GM06990 (cell line): ENCODE measurements around the gene AFAP1L2.

Experiments used
- DNase-seq: peaks from one replicate; pipeline ENCODE4 v3.0.0-alpha.2; 2011; ENCODE audit not compliant: insufficient read length; ENCODE audit errors: extremely low read depth
- H3K27me3 ChIP-seq: replicated peaks from 2 replicates; pipeline ENCODE4 v1.6.0; 2011; ENCODE audit warnings: low read length; ENCODE audit not compliant: control insufficient read depth, insufficient read depth
- H3K36me3 ChIP-seq: 2 replicates; pipeline ENCODE4 v1.5.1; 2011; ENCODE audit warnings: low read length; ENCODE audit not compliant: control insufficient read depth, insufficient read depth
- H3K4me3 ChIP-seq: replicated peaks from 2 replicates; pipeline ENCODE4 v1.5.1; 2011; ENCODE audit warnings: low read depth, mild to moderate bottlenecking, control low read depth, low read length
- TF ChIP-seq, protein P1 (sequence below): IDR thresholded peaks from 2 replicates; pipeline ENCODE4 v1.5.1; 2011; ENCODE audit warnings: low read length, control low read depth, mild to moderate bottlenecking, inconsistent platforms; ENCODE audit not compliant: insufficient read depth, poor library complexity, severe bottlenecking

The AFAP1L2 gene

GRCh38 chr10:114286921-114287320 lies 117.4 kb downstream of the AFAP1L2 start:
- no peaks in the 10 kb centered on the region for H3K36me3 ChIP-seq
- DNase-seq = no peak
- H3K4me3 ChIP-seq = no peak overlapping the region
- peaks cover 1% of the 10 kb centered on the region for H3K27me3 ChIP-seq
- TF ChIP-seq, protein P1, sequence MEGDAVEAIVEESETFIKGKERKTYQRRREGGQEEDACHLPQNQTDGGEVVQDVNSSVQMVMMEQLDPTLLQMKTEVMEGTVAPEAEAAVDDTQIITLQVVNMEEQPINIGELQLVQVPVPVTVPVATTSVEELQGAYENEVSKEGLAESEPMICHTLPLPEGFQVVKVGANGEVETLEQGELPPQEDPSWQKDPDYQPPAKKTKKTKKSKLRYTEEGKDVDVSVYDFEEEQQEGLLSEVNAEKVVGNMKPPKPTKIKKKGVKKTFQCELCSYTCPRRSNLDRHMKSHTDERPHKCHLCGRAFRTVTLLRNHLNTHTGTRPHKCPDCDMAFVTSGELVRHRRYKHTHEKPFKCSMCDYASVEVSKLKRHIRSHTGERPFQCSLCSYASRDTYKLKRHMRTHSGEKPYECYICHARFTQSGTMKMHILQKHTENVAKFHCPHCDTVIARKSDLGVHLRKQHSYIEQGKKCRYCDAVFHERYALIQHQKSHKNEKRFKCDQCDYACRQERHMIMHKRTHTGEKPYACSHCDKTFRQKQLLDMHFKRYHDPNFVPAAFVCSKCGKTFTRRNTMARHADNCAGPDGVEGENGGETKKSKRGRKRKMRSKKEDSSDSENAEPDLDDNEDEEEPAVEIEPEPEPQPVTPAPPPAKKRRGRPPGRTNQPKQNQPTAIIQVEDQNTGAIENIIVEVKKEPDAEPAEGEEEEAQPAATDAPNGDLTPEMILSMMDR = no peak

DNA sequence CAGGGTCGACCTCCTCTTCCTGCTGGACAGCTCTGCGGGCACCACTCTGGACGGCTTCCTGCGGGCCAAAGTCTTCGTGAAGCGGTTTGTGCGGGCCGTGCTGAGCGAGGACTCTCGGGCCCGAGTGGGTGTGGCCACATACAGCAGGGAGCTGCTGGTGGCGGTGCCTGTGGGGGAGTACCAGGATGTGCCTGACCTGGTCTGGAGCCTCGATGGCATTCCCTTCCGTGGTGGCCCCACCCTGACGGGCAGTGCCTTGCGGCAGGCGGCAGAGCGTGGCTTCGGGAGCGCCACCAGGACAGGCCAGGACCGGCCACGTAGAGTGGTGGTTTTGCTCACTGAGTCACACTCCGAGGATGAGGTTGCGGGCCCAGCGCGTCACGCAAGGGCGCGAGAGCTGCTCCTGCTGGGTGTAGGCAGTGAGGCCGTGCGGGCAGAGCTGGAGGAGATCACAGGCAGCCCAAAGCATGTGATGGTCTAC lies 118.3 kb downstream of the AFAP1L2 start:
- TF ChIP-seq, protein P1 = no peak
- Histone ChIP-seq H3K36me3 (no peaks in the 10 kb centered on the region), H3K4me3 (no peak overlapping the region), H3K27me3 (peaks cover 1% of the 10 kb centered on the region)
- no peak for DNase-seq

DNA sequence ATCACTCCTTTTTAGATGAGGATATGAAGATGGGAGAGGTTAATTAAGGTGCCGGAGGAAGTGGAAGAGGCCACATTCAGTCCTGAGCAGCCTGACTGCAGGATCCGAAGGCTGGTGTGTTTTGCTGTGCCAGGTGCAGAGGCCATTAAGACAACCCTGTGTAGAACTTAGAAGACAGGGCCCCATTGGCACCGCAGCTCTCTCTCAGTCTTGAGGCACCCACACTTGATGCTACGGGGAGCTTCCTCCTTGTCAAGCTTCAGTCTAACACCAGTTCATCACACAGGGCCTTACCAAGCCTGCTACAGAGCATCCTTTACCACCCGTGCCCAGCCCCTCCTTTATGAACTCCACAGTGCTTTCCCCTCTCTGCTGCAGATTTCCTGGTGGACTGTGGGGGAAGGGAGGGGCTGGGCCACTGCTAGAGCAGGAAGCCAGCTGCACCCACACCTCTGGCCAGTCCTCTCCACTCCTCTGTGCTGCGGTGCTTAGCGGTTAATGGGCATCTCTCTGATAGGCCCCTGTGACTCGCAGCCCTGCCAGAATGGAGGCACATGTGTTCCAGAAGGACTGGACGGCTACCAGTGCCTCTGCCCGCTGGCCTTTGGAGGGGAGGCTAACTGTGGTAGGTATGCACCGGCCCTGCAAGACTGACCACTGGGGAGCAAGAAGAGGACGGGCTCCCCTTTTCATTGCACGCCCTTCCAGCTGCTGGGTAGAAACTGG lies 119.8 kb downstream of the AFAP1L2 start:
- H3K27me3 ChIP-seq = no peaks in the 10 kb centered on the region; the same call in 1 of the 2 replicates
- TF ChIP-seq, protein P1 = no peak
- H3K4me3 ChIP-seq = no peak overlapping the region
- H3K36me3 ChIP-seq = no peaks in the 10 kb centered on the region
- no peak for DNase-seq

GRCh38 chr10:114283535-114284234 lies 120.6 kb downstream of the AFAP1L2 start:
- TF ChIP-seq, protein P1 = no peak
- no peak overlapping the region for H3K4me3 ChIP-seq
- no peaks in the 10 kb centered on the region for H3K36me3 ChIP-seq
- DNase-seq = no peak
- no peaks in the 10 kb centered on the region; the same call in 1 of the 2 replicates for H3K27me3 ChIP-seq

DNA sequence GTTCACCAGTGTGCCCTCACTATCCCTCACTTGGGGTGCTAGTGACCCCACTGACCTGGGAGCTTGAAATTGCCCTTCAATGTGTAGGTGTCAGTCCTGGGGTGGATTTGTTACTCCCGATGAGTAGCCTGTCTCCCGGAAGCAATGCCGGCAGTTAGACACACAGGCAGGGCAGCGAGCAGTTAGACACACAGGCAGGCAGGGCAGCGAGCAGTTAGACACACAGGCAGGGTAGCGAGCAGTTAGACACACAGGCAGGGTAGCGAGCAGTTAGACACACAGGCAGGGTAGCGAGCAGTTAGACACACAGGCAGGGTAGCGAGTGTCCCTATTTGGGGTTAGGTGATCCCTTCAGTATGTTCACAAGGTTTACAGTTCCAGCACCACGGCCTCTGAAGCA lies 121.2 kb downstream of the AFAP1L2 start:
- Histone ChIP-seq H3K27me3 (no peaks in the 10 kb centered on the region; the same call in 1 of the 2 replicates), H3K36me3 (no peaks in the 10 kb centered on the region), H3K4me3 (no peak overlapping the region)
- DNase-seq = no peak
- TF ChIP-seq, protein P1 = no peak
